HEK293T (cell line): ENCODE data around the gene SPTA1.

Source experiments
- ARNT ChIP-seq: fragments of 450-650 bp; IDR thresholded peaks from 2 replicates; pipeline ENCODE4 v1.6.1; 2017; ENCODE audit warnings: mild to moderate bottlenecking
- BHLHE40 ChIP-seq: fragments of 450-650 bp; IDR thresholded peaks from 2 replicates; pipeline ENCODE4 v1.6.1; 2016; ENCODE audit warnings: mild to moderate bottlenecking, moderate library complexity, borderline replicate concordance
- FOXA1 ChIP-seq: fragments of 450-650 bp; IDR thresholded peaks from 2 replicates; pipeline ENCODE4 v1.6.1; 2016; ENCODE audit warnings: mild to moderate bottlenecking

DNA sequence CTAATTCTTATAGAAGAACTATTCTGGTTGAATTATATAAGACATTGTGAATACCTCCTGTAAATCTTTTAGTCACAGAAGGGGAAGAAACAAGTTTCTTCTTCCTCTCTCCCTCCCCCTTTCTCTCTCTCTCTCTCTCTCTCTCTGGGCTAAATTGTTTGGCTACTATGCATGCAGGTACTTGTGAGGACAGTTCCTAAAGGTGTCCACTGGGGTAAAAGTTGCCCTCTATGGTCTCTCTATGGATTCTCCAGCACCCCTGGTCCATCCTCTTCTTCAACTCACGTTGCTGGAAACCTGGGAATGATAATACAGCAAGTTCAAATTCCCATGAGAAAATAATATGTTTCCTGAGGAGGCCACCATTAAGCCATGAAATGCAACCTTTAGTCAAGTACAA lies 28.2 kb upstream of the SPTA1 start:
- TF ChIP-seq BHLHE40 = no peak
- TF ChIP-seq ARNT = no peak
- no peak for TF ChIP-seq FOXA1
